PC-3 (cell line): Measurements from ENCODE around the gene LRRTM3.

Experiments used
- EZH2 ChIP-seq: fragments of 300-600 bp; sonication (generic); IDR thresholded peaks from one replicate; pipeline ENCODE4 v1.6.1; 2017; ENCODE audit warnings: antibody characterized with exemption, mild to moderate bottlenecking, low read length; ENCODE audit not compliant: unreplicated experiment
- EZH2phosphoT487 ChIP-seq: fragments of 300-600 bp; sonication (generic); IDR thresholded peaks from 2 replicates; pipeline ENCODE4 v1.6.1; 2018; ENCODE audit warnings: mild to moderate bottlenecking, antibody characterized with exemption, low read length, borderline replicate concordance
- TF ChIP-seq, protein P1 (sequence below): fragments of 300-600 bp; sonication (generic); conservative IDR thresholded peaks from 2 replicates; pipeline ENCODE4 v1.5.1; 2017; ENCODE audit warnings: antibody characterized with exemption, low read depth, mild to moderate bottlenecking, low read length

- TF ChIP-seq EZH2 (no peak), EZH2phosphoT487 (no peak)
- TF ChIP-seq, protein P1, sequence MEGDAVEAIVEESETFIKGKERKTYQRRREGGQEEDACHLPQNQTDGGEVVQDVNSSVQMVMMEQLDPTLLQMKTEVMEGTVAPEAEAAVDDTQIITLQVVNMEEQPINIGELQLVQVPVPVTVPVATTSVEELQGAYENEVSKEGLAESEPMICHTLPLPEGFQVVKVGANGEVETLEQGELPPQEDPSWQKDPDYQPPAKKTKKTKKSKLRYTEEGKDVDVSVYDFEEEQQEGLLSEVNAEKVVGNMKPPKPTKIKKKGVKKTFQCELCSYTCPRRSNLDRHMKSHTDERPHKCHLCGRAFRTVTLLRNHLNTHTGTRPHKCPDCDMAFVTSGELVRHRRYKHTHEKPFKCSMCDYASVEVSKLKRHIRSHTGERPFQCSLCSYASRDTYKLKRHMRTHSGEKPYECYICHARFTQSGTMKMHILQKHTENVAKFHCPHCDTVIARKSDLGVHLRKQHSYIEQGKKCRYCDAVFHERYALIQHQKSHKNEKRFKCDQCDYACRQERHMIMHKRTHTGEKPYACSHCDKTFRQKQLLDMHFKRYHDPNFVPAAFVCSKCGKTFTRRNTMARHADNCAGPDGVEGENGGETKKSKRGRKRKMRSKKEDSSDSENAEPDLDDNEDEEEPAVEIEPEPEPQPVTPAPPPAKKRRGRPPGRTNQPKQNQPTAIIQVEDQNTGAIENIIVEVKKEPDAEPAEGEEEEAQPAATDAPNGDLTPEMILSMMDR, result no peak
Observed at GRCh38 chr10:66888237-66888636, 37.6 kb upstream of the LRRTM3 start.
